Activated T-cell treated with anti-CD3 and anti-CD28 coated beads for 48 hours (primary cell): ENCODE data around the gene ELOF1.

Experiments
- DNase-seq: peaks from one replicate; pipeline ENCODE4 v3.0.0-alpha.2; 2020; ENCODE audit warnings: low read depth

The ELOF1 gene

DNA sequence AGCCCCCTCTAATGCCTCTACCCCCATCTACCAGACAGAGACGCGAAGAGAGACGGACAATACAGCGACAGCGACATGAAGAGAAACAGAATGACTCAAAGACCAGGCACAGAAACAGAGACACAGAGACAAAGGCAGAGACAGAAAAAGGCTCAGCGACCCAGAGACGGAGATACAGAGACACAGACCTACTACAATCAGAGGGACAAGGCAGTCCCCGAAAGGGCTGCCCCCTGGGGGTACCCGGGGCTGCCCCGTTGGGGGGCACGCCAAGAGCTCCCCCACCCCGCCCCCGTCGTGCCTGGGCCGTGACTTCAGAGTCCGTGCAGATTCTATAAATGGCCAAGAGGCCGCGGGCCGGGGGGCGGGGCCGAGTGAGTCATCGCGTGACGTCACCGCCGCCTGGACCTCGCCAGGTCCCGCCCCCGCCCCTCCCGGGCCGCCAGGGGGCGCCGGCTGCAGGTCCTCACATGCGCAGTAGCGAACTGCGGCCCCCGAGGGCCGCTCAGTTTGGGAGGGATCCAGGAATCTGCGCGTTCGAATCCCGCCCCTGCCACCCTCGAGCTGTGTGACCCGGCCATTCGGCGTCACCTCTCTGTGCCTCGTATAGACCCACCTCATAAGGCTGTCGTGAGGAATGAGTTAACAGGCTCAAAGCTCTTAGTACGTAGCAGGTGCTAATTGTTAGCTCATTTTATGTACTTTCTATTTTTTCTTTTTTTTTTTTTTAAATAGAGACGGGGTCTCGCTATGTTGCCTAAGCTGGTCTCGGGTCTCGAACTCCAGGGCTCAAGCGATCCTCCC lies 23.0 kb downstream of the ELOF1 start:
- peak; percentile 90 for DNase-seq

DNA sequence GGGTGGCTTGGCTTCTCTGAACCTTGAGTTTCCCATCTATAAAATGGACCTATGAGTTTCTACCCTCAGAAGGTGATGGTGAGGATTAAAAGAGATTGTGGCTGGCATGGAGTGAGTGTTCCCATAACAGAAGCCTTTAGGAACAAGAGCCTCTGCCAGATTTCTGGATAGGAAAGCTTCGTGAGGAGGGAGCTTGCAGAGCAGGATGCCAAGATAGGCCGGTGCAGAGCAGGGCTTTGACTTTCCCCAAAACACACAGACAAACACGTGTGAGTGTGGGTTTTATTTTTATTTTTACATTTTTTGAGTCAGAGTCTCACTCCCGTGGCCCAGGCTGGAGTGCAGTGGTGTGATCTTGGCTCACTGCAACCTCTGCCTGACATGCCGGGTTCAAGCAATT lies 24.1 kb downstream of the ELOF1 start:
- no peak for DNase-seq

DNA sequence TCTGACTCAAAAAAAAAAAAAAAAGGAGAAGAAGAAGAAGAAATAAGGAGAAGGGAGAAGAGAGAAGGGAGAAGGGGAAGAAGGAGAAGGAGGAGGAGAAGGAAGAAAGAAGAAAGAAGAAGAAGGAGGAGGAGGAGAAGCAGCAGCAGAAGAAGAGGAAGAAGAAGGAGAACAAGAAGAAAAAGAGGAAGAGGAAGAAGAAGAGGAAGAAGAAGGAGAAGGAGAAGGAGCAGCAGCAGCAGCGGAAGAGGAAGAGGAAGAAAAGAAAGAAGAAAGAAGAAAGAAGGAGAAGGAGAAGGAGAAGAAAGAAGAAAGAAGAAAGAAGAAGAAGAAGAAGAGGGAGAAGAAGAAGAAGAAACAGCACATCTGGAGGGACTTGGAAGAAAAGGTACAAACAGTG lies 24.5 kb downstream of the ELOF1 start:
- DNase-seq: no peak

GRCh38 chr19:11530432-11530831 lies 28.6 kb downstream of the ELOF1 start:
- DNase-seq: peak; percentile 58

DNA sequence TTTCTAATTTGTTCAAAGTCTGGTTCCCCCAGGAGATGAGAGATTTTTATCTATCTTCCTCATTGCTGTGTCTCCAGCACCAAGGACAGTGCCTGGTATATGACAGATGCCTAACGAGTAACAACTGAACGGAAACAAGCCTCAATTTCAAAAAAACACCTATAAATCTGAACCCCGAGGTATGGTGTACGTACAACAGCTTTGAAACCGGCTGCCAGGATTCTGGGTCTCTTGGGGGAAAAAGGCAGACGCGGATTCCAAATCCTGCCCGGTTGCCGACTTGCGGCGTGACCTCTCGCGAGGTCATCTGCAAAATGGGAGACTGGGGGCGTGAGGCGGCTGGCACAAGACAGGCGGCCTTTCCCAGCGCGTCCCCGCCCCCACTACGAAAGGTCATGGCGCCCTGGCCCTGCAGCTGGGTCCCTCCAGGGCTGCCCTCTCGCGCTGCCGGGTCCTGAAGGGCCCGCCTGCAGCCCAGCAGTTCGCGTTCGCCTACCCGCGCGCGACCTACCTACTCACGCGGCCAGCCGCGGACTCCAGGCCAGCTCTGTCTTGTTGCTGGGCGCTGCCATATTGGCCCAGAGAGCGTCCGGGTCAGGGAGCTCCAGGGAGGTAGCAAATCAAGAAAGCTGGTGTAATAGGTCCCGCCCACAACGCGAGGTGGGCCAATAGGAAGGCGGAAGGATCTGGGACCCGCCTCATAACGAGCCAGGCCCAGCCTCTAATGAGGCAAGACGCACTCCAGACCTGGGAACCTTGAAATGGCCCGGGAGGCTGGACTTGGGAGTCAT lies 30.3 kb downstream of the ELOF1 start, which contains the start of gene ECSIT:
TSS of gene ECSIT (minus strand) at position 584 of the 791 bp plus-strand sequence. CDS start 9,964 bp downstream, outside the sequence.
- DNase-seq: peak; percentile 90

GRCh38 chr19:11519138-11519537 lies 39.9 kb downstream of the ELOF1 start:
- DNase-seq: no peak

GRCh38 chr19:11513946-11514345 lies 45.1 kb downstream of the ELOF1 start:
- no peak for DNase-seq

DNA sequence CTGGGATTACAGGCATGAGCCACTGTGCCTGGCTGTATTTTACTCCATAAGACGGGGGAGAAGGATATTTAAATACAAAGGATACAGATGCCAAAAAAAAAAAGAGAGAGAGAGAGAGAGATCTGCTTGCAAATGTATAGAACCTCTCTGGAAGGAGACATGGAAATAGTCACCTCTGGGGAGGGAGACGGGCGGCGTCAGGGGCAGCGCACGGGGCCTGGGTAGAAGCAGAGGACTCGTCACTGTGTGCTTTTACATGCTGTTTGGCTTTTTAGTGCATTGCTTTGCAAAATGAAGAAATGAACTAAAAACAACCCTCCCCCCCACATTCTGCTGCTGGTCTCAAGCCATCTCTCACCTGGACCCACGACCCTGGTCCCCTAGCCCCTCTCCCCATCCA lies 48.6 kb downstream of the ELOF1 start:
- no peak for DNase-seq

- no peak for DNase-seq
Measured at GRCh38 chr19:11507370-11508078, 51.5 kb downstream of the ELOF1 start.

DNA sequence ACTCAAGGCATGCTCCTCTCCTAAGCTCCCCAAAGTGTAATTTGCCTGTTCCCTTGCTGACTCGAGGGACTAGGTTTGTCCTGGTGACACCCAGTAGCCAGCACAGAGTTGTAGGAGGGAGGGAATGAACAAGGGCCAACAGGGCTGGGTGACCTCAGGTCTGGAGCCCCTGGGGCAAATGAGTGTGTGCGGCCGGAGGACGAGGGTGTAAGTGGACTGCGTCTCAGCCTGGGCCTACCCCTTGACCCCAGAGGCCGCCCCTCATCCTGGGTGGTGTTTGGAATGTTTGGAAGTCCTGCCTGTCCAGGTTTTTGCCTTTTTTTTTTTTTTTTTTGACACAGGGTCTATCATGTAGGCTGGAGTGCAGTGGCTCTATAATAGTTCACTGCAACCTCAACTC lies 52.1 kb downstream of the ELOF1 start:
- no peak for DNase-seq

DNA sequence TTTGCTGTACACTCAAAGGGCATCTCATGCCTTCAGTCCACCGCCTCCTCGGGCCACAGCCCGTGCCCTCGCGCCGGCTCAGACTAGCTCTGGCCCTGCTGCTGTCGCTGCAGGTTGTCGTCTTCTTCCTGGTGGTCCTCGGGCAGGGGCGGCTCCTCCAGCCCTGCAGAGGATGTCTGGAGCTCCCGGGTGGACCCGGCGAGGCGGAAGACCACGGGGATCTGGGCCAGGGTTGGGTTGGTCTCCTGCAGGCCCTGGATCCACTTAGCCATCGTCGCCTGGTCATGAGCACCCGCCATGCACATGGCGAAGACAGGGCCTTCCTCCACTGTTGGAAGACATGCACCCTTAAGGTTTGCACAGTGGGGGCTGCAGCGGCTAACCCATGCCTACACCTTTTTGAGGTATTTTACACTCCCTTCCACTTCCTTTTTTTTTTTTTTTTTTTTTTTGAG lies 52.9 kb downstream of the ELOF1 start:
- no peak for DNase-seq

GRCh38 chr19:11505504-11506100 lies 53.4 kb downstream of the ELOF1 start, which contains the start of gene ZNF653:
TSS of gene ZNF653 (minus strand) at chr19:11505839. CDS start at chr19:11505786, 53 bp downstream.
- DNase-seq: peak; percentile 90

GRCh38 chr19:11505032-11505503 lies 54.0 kb downstream of the ELOF1 start:
- DNase-seq: peak; percentile 99

- no peak for DNase-seq
Measured at GRCh38 chr19:11504502-11505031, 54.5 kb downstream of the ELOF1 start.
